Caco-2 (cell line): ENCODE measurements around the gene ELN. TPM values are rescaled to one million over a fixed set of nuclear protein-coding genes. Genes with fewer than 3 reads are reported as not detected.
A peak's percentile ranks its signal among the peaks of the same experiment; 100 is the strongest.

ENCODE experiments used
- BruUV-seq: library from RNA; stranded (reverse); fragments of 400-500 nt; replicated peaks from 2 replicates; lab custom pipeline; 2021; lab: Mats Ljungman, UMichigan
- CTCF ChIA-PET: fragments of 300-600 bp; sonication (Branson Sonifier 250); formaldehyde crosslinking; loops from one replicate; lab custom pipeline; 2022; ENCODE audit warnings: antibody characterized with exemption; lab: Charles Lee
- POLR2A ChIA-PET: fragments of 300-600 bp; sonication (Branson Sonifier 250); formaldehyde crosslinking; loops from one replicate; lab custom pipeline; 2022; ENCODE audit warnings: antibody characterized with exemption; lab: Charles Lee
- DNase-seq, 2 experiments: peaks; one replicate each; pipeline versions ENCODE4 v3.0.0 to v3.0.0-alpha.2; 2020 to 2022
- H3K27me3 ChIP-seq: replicated peaks from 2 replicates; pipeline ENCODE4 v1.6.0; 2011; ENCODE audit warnings: low read length; ENCODE audit not compliant: control insufficient read depth, insufficient read depth
- H3K36me3 ChIP-seq: 2 replicates; pipeline ENCODE4 v1.5.1; 2011; ENCODE audit warnings: low read length; ENCODE audit not compliant: control insufficient read depth, insufficient read depth
- H3K4me1 ChIP-seq: fragments of 250-450 bp; sonication (Bioruptor Pico); 2 replicates; pipeline ENCODE4 v1.5.1; 2020; ENCODE audit warnings: mild to moderate bottlenecking
- H3K4me3 ChIP-seq: 2 replicates; pipeline ENCODE4 v1.5.1; 2011; ENCODE audit warnings: low read depth, mild to moderate bottlenecking, control low read depth, low read length
- H3K9me3 ChIP-seq: fragments of 250-450 bp; sonication (Bioruptor Pico); 2 replicates; pipeline ENCODE4 v1.5.1; 2020; ENCODE audit warnings: mild to moderate bottlenecking, moderate library complexity
- H3K27ac Mint-ChIP-seq: one replicate; pipeline ENCODE4 v1.8.0; 2022; ENCODE audit warnings: mixed read lengths; ENCODE audit not compliant: unreplicated experiment
- H3K27me3 Mint-ChIP-seq: one replicate; pipeline ENCODE4 v1.8.0; 2022; ENCODE audit warnings: mixed read lengths; ENCODE audit not compliant: insufficient read depth, unreplicated experiment
- H3K36me3 Mint-ChIP-seq: one replicate; pipeline ENCODE4 v1.8.0; 2022; ENCODE audit warnings: mild to moderate bottlenecking, mixed read lengths; ENCODE audit not compliant: insufficient read depth, unreplicated experiment
- H3K4me1 Mint-ChIP-seq: one replicate; pipeline ENCODE4 v1.8.0; 2022; ENCODE audit warnings: low read depth, mixed read lengths; ENCODE audit not compliant: unreplicated experiment
- H3K4me3 Mint-ChIP-seq: one replicate; pipeline ENCODE4 v1.8.0; 2022; ENCODE audit warnings: mild to moderate bottlenecking, moderate library complexity, mixed read lengths; ENCODE audit not compliant: unreplicated experiment
- H3K9me3 Mint-ChIP-seq: one replicate; pipeline ENCODE4 v1.8.0; 2022; ENCODE audit warnings: mixed read lengths; ENCODE audit not compliant: unreplicated experiment
- CTCF ChIP-seq, 2 experiments: fragments of 200-600 bp in 1 of 2; IDR thresholded peaks; 1 replicate in 1 of 2; 2 replicates in 1 of 2; pipeline versions ENCODE4 v1.5.1 to v1.8.0; 2011 to 2022; ENCODE audit warnings: antibody characterized with exemption in 1 of 2, control low read depth in 1 of 2, inconsistent platforms in 1 of 2, low read depth in 1 of 2, low read length in 1 of 2, mild to moderate bottlenecking in 1 of 2, moderate library complexity in 1 of 2; ENCODE audit not compliant: insufficient read depth in 1 of 2, severe bottlenecking in 1 of 2, unreplicated experiment in 1 of 2
- intact Hi-C: fragments of 100-400 bp; cut with micrococcal nuclease; formaldehyde crosslinking; loops from one replicate; pipeline ENCODE4 v1.10.0; 2022; ENCODE audit not compliant: unreplicated experiment
- total RNA-seq: library from RNA; stranded (reverse); gene quantifications from 2 replicates; pipeline ENCODE4 v1.2.3, GENCODE V29; 2022

ELN gene
- total RNA-seq, 1 experiment from 2014 or later, result not detected

- no peaks in the 10 kb centered on the region for H3K36me3 Mint-ChIP-seq
Measured at GRCh38 chr7:73984481-73985205, 43.3 kb upstream of the ELN start.

GRCh38 chr7:73985737-73986141, 42.2 kb upstream of the ELN start:
- Mint-ChIP-seq H3K27ac (no peak overlapping the region), H3K4me3 (no peak overlapping the region), H3K4me1 (peaks cover 6% of the 10 kb centered on the region), H3K27me3 (no peaks in the 10 kb centered on the region), H3K36me3 (no peaks in the 10 kb centered on the region), H3K9me3 (no peaks in the 10 kb centered on the region)
- Histone ChIP-seq H3K9me3 (no peaks in the 10 kb centered on the region), H3K4me1 (no peaks in the 10 kb centered on the region), H3K36me3 (no peaks in the 10 kb centered on the region), H3K4me3 (no peak overlapping the region), H3K27me3 (no peaks in the 10 kb centered on the region)
- intact Hi-C loops, result no loop called here
- POLR2A ChIA-PET, result no interaction called here
- BruUV-seq, result no TSS peak
- no peak for DNase-seq
- CTCF ChIA-PET, result no interaction called here
- no peak for TF ChIP-seq CTCF (IDR thresholded peaks at IDR 0.05; ENCODE audit: insufficient read depth in 1 of 2, low read depth in 1 of 2, low read length in 1 of 2, severe bottlenecking in 1 of 2, unreplicated experiment in 1 of 2)

More at GRCh38 chr7:73984481-73985205, 43.3 kb upstream of the ELN start:
- CTCF ChIA-PET, result interaction anchor here (0.6 to 0.7 kb wide), 2 partner anchors 11 to 41 kb away, joined by 5 read pairs; no protein-coding TSS in a partner anchor
- H3K27me3 ChIP-seq, result no peaks in the 10 kb centered on the region
- POLR2A ChIA-PET, result no interaction called here
- intact Hi-C loops, result no loop called here
- H3K9me3 Mint-ChIP-seq, result no peaks in the 10 kb centered on the region
- peaks cover 6% of the 10 kb centered on the region for H3K4me1 Mint-ChIP-seq
- no peak for DNase-seq
- no peaks in the 10 kb centered on the region for H3K27me3 Mint-ChIP-seq
- no peak overlapping the region for H3K4me3 Mint-ChIP-seq
- TF ChIP-seq CTCF (IDR thresholded peaks at IDR 0.05; ENCODE audit: insufficient read depth in 1 of 2, low read depth in 1 of 2, low read length in 1 of 2, severe bottlenecking in 1 of 2, unreplicated experiment in 1 of 2), result no peak
- H3K9me3 ChIP-seq, result no peaks in the 10 kb centered on the region
- no TSS peak for BruUV-seq
- H3K36me3 ChIP-seq, result no peaks in the 10 kb centered on the region
- no peak overlapping the region for H3K4me3 ChIP-seq
- no peaks in the 10 kb centered on the region for H3K4me1 ChIP-seq
- peak overlapping the region; percentile 13 for H3K27ac Mint-ChIP-seq

GRCh38 chr7:73986158-73986631, 41.8 kb upstream of the ELN start:
- Histone ChIP-seq H3K9me3 (no peaks in the 10 kb centered on the region), H3K36me3 (no peaks in the 10 kb centered on the region), H3K4me3 (no peak overlapping the region), H3K4me1 (no peaks in the 10 kb centered on the region), H3K27me3 (no peaks in the 10 kb centered on the region)
- H3K27ac Mint-ChIP-seq, result no peak overlapping the region
- H3K27me3 Mint-ChIP-seq, result no peaks in the 10 kb centered on the region
- H3K9me3 Mint-ChIP-seq, result no peaks in the 10 kb centered on the region
- POLR2A ChIA-PET, result no interaction called here
- no TSS peak for BruUV-seq
- CTCF ChIA-PET, result no interaction called here
- no peak for TF ChIP-seq CTCF (IDR thresholded peaks at IDR 0.05; ENCODE audit: insufficient read depth in 1 of 2, low read depth in 1 of 2, low read length in 1 of 2, severe bottlenecking in 1 of 2, unreplicated experiment in 1 of 2)
- H3K4me1 Mint-ChIP-seq, result peaks cover 6% of the 10 kb centered on the region
- intact Hi-C loops, result no loop called here
- H3K36me3 Mint-ChIP-seq, result no peaks in the 10 kb centered on the region
- DNase-seq, result no peak
- H3K4me3 Mint-ChIP-seq, result no peak overlapping the region
